GM23338 (cell line): ENCODE results near the gene RIMS4. TPM values are rescaled to one million over a fixed set of nuclear protein-coding genes. Genes with fewer than 3 reads are reported as not detected.

Source experiments
- ATAC-seq: fragments of 200-7000 bp; cut with Tn5 transposase; 3 replicates; pipeline ENCODE4 v1.9.1; 2020
- DNase-seq: peaks from one replicate; pipeline ENCODE4 v3.0.0-alpha.2; 2015; ENCODE audit warnings: low spot score
- H2AFZ ChIP-seq: fragments of 200-600 bp; sonication (generic); 2 replicates; pipeline ENCODE4 v1.8.0; 2016; ENCODE audit warnings: antibody characterized with exemption, mild to moderate bottlenecking, moderate library complexity
- H3F3A ChIP-seq: fragments of 200-600 bp; sonication (generic); replicated peaks from 2 replicates; pipeline ENCODE4 v1.8.0; 2017; ENCODE audit warnings: antibody characterized with exemption, mixed run types, low read depth
- H3K27ac ChIP-seq: fragments of 200-600 bp; sonication (generic); 2 replicates; pipeline ENCODE4 v1.6.1; 2016; ENCODE audit warnings: low read depth
- H3K27me3 ChIP-seq: fragments of 200-600 bp; sonication (generic); 2 replicates; pipeline ENCODE4 v1.8.0; 2016; ENCODE audit warnings: mild to moderate bottlenecking, mixed run types, moderate library complexity; ENCODE audit not compliant: insufficient read depth
- H3K36me3 ChIP-seq: fragments of 200-600 bp; sonication (generic); 2 replicates; pipeline ENCODE4 v1.8.0; 2016; ENCODE audit warnings: mild to moderate bottlenecking; ENCODE audit not compliant: insufficient read depth
- H3K4me1 ChIP-seq: fragments of 200-600 bp; sonication (generic); 2 replicates; pipeline ENCODE4 v1.8.0; 2016; ENCODE audit warnings: mild to moderate bottlenecking, moderate library complexity; ENCODE audit not compliant: insufficient read depth
- H3K4me2 ChIP-seq: fragments of 200-600 bp; sonication (generic); 2 replicates; pipeline ENCODE4 v1.7.1; 2017; ENCODE audit warnings: mixed run types
- H3K4me3 ChIP-seq: fragments of 200-600 bp; sonication (generic); 2 replicates; pipeline ENCODE4 v1.6.1; 2016; ENCODE audit warnings: mixed run types
- H3K79me2 ChIP-seq: fragments of 200-600 bp; sonication (generic); replicated peaks from 2 replicates; pipeline ENCODE4 v1.8.0; 2017; ENCODE audit warnings: mild to moderate bottlenecking; ENCODE audit not compliant: insufficient read depth
- H3K9me2 ChIP-seq: fragments of 200-600 bp; sonication (generic); 2 replicates; pipeline ENCODE4 v1.8.0; 2017; ENCODE audit not compliant: insufficient read depth
- H4K20me1 ChIP-seq: fragments of 200-600 bp; sonication (generic); replicated peaks from 2 replicates; pipeline ENCODE4 v1.8.0; 2017; ENCODE audit warnings: mild to moderate bottlenecking; ENCODE audit not compliant: insufficient read depth
- H3K27ac Mint-ChIP-seq: 2 replicates; pipeline ENCODE4 v1.8.0; 2020; ENCODE audit warnings: inconsistent platforms, mild to moderate bottlenecking, moderate library complexity, mixed read lengths
- H3K27me3 Mint-ChIP-seq: 3 replicates; pipeline ENCODE4 v1.8.0; 2022; ENCODE audit warnings: low read depth, mild to moderate bottlenecking, moderate library complexity, mixed read lengths, inconsistent platforms; ENCODE audit not compliant: insufficient read depth, poor library complexity
- H3K36me3 Mint-ChIP-seq: 3 replicates; pipeline ENCODE4 v1.8.0; 2021; ENCODE audit warnings: low read depth, mild to moderate bottlenecking, inconsistent platforms, moderate library complexity, mixed read lengths
- H3K4me1 Mint-ChIP-seq: 3 replicates; pipeline ENCODE4 v1.8.0; 2020; ENCODE audit warnings: mild to moderate bottlenecking, inconsistent platforms, mixed read lengths
- H3K4me3 Mint-ChIP-seq: 3 replicates; pipeline ENCODE4 v1.8.0; 2021; ENCODE audit warnings: moderate library complexity, mild to moderate bottlenecking, inconsistent platforms, mixed read lengths
- H3K9me3 Mint-ChIP-seq: 3 replicates; pipeline ENCODE4 v1.8.0; 2020; ENCODE audit warnings: moderate library complexity, mild to moderate bottlenecking, inconsistent platforms, mixed read lengths
- CREB1 ChIP-seq: fragments of 250-450 bp; sonication (Bioruptor Pico); IDR thresholded peaks from 2 replicates; pipeline ENCODE4 v1.5.0; 2020; ENCODE audit warnings: low read depth, mild to moderate bottlenecking, moderate library complexity
- EZH2 ChIP-seq: fragments of 200-600 bp; sonication (generic); IDR thresholded peaks from one replicate; pipeline ENCODE4 v1.8.0; 2017; ENCODE audit warnings: antibody characterized with exemption, mild to moderate bottlenecking, low read depth; ENCODE audit not compliant: unreplicated experiment
- EZH2phosphoT487 ChIP-seq: fragments of 200-600 bp; sonication (generic); IDR thresholded peaks from one replicate; pipeline ENCODE4 v1.8.1; 2018; ENCODE audit warnings: antibody characterized with exemption; ENCODE audit not compliant: unreplicated experiment
- JUNB ChIP-seq: IDR thresholded peaks from one replicate; pipeline ENCODE4 v1.6.1; 2016; ENCODE audit warnings: antibody characterized with exemption; ENCODE audit not compliant: unreplicated experiment
- NANOG ChIP-seq: IDR thresholded peaks from 2 replicates; pipeline ENCODE4 v1.6.1; 2016; ENCODE audit warnings: antibody characterized with exemption, borderline replicate concordance
- POLR2AphosphoS5 ChIP-seq: IDR thresholded peaks from 2 replicates; pipeline ENCODE4 v1.6.1; 2016; ENCODE audit warnings: antibody characterized with exemption, low read depth
- STAT1 ChIP-seq: IDR thresholded peaks from one replicate; pipeline ENCODE4 v1.6.1; 2016; ENCODE audit warnings: antibody characterized with exemption; ENCODE audit not compliant: unreplicated experiment
- ZNF114 ChIP-seq: fragments of 250-450 bp; sonication (Bioruptor Pico); IDR thresholded peaks from 2 replicates; pipeline ENCODE4 v1.5.0; 2020; ENCODE audit warnings: mild to moderate bottlenecking, moderate library complexity
- ZNF331 ChIP-seq: fragments of 250-450 bp; sonication (Bioruptor Pico); IDR thresholded peaks from 2 replicates; pipeline ENCODE4 v1.5.0; 2020; ENCODE audit warnings: low read depth, mild to moderate bottlenecking, moderate library complexity
- polyA plus RNA-seq: library from polyadenylated mRNA; unstranded; fragments of >200 nt; fragmentation: Nextera tagmentation; extraction: Ambion mirVana; gene quantifications from 2 replicates; pipeline ENCODE4 v1.2.1, GENCODE V29; 2016
- total RNA-seq: library from RNA; depleted of rRNA; stranded (reverse); fragments of >200 nt; shearing (Covaris generic); gene quantifications from 2 replicates; pipeline ENCODE4 v1.2.3, GENCODE V29; 2014
- TF ChIP-seq, protein P1 (sequence below): IDR thresholded peaks from 2 replicates; pipeline ENCODE4 v1.6.1; 2016; ENCODE audit warnings: antibody characterized with exemption
- TF ChIP-seq, protein P2 (sequence below), 2 experiments: fragments of 200-600 bp in 1 of 2; sonication (generic) in 1 of 2; conservative IDR thresholded peaks; 2 replicates each; pipeline versions ENCODE4 v1.5.1 to v1.6.1; 2016 to 2017; ENCODE audit warnings: antibody characterized with exemption in 2 of 2, low read depth in 2 of 2, mild to moderate bottlenecking in 2 of 2, moderate library complexity in 1 of 2
- TF ChIP-seq, protein P3 (sequence below): fragments of 250-450 bp; sonication (Bioruptor Pico); IDR thresholded peaks from 2 replicates; pipeline ENCODE4 v1.5.0; 2020; ENCODE audit warnings: mild to moderate bottlenecking, moderate library complexity

The RIMS4 gene
- total and polyA plus RNA-seq, 2 experiments from 2014 or later, result 3.5 to 39.7 TPM

DNA sequence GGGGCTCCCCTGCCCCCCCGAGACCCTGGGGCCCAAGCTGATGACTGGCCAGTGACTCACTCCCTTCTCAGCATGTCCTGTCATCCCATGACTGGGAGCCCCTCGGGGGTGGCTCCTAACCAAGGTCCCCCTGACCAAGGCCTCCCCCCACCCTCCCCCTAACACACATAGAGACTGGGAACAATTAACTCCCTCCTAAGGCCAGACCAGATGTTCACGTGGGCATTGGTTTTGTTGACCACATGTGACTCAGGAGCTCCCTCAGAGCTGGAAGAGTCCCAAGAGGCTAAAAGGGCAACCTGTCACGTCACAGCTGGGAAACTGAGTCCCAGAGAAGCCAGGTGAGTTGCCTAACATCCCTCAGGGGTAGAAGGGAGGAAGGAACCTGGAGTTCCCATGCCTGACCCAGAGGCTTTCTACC is 105.8 kb downstream of the RIMS4 start:
- no peaks in the 10 kb centered on the region for H3K9me3 Mint-ChIP-seq
- peaks cover 22% of the 10 kb centered on the region for H3K4me1 Mint-ChIP-seq
- ATAC-seq (no peak), DNase-seq (no peak)
- no peak overlapping the region for H3K4me3 ChIP-seq
- H3K4me2 ChIP-seq, result no peak overlapping the region
- H3F3A ChIP-seq, result no peaks in the 10 kb centered on the region
- no peak overlapping the region for H2AFZ ChIP-seq
- H3K36me3 ChIP-seq, result no peaks in the 10 kb centered on the region
- H3K4me1 ChIP-seq, result peaks cover 15% of the 10 kb centered on the region
- peaks cover 2% of the 10 kb centered on the region for H3K27me3 Mint-ChIP-seq
- H3K27ac ChIP-seq, result no peak overlapping the region
- H3K27me3 ChIP-seq, result no peaks in the 10 kb centered on the region
- H3K36me3 Mint-ChIP-seq, result no peaks in the 10 kb centered on the region
- no peak overlapping the region for H3K27ac Mint-ChIP-seq
- H3K4me3 Mint-ChIP-seq, result no peak overlapping the region
- H3K79me2 ChIP-seq, result no peaks in the 10 kb centered on the region
- TF ChIP-seq CREB1 (CRISPR knock-in tag) (no peak), JUNB (no peak), NANOG (no peak)
- TF ChIP-seq, protein P1, sequence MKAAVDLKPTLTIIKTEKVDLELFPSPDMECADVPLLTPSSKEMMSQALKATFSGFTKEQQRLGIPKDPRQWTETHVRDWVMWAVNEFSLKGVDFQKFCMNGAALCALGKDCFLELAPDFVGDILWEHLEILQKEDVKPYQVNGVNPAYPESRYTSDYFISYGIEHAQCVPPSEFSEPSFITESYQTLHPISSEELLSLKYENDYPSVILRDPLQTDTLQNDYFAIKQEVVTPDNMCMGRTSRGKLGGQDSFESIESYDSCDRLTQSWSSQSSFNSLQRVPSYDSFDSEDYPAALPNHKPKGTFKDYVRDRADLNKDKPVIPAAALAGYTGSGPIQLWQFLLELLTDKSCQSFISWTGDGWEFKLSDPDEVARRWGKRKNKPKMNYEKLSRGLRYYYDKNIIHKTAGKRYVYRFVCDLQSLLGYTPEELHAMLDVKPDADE, result no peak
- H3K9me2 ChIP-seq, result no peaks in the 10 kb centered on the region
- H4K20me1 ChIP-seq, result no peaks in the 10 kb centered on the region

DNA sequence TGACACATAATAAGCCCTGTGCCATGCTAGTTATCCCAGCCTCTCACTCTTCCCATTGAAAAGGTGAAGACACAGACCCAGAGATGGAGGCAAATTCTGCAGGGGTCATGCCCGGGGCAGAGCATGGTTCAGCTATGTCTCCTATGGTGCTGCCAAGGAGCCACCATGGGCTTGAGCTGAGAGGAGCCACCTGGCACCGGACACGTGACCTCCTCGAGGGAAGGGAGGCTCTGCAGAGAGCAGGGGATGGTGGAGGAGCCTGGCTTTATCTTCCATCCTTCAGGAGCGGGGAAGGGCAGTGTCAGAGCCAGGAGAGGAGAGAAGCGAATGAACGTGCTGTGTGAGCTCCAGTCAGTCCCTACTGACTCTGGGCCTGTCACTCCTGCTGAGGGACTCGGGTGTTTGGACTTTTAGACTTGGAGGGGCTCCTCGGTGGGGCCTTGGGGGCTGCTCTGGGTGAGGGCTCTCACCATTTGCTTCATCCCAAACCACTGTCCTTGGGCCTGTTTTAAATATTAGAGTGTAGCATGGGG is 106.3 kb downstream of the RIMS4 start:
- Histone ChIP-seq H3K27me3 (no peaks in the 10 kb centered on the region), H3K4me1 (peaks cover 15% of the 10 kb centered on the region), H3K27ac (no peak overlapping the region), H3F3A (no peaks in the 10 kb centered on the region), H3K36me3 (no peaks in the 10 kb centered on the region), H3K4me2 (no peak overlapping the region), H2AFZ (no peak overlapping the region), H3K9me2 (no peaks in the 10 kb centered on the region), H4K20me1 (no peaks in the 10 kb centered on the region), H3K4me3 (no peak overlapping the region), H3K79me2 (no peaks in the 10 kb centered on the region)
- H3K4me3 Mint-ChIP-seq, result no peak overlapping the region
- peaks cover 2% of the 10 kb centered on the region for H3K27me3 Mint-ChIP-seq
- no peaks in the 10 kb centered on the region for H3K36me3 Mint-ChIP-seq
- H3K4me1 Mint-ChIP-seq, result peaks cover 22% of the 10 kb centered on the region
- ATAC-seq (no peak), DNase-seq (no peak)
- H3K27ac Mint-ChIP-seq, result no peak overlapping the region
- H3K9me3 Mint-ChIP-seq, result no peaks in the 10 kb centered on the region
- TF ChIP-seq, protein P2, sequence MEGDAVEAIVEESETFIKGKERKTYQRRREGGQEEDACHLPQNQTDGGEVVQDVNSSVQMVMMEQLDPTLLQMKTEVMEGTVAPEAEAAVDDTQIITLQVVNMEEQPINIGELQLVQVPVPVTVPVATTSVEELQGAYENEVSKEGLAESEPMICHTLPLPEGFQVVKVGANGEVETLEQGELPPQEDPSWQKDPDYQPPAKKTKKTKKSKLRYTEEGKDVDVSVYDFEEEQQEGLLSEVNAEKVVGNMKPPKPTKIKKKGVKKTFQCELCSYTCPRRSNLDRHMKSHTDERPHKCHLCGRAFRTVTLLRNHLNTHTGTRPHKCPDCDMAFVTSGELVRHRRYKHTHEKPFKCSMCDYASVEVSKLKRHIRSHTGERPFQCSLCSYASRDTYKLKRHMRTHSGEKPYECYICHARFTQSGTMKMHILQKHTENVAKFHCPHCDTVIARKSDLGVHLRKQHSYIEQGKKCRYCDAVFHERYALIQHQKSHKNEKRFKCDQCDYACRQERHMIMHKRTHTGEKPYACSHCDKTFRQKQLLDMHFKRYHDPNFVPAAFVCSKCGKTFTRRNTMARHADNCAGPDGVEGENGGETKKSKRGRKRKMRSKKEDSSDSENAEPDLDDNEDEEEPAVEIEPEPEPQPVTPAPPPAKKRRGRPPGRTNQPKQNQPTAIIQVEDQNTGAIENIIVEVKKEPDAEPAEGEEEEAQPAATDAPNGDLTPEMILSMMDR (conservative IDR thresholded peaks at IDR 0.05; ENCODE audit: low read depth in 2 of 2), result no peak
- TF ChIP-seq CREB1 (CRISPR knock-in tag) (no peak), EZH2phosphoT487 (no peak), ZNF114 (CRISPR knock-in tag) (no peak), STAT1 (no peak), JUNB (no peak), EZH2 (no peak), ZNF331 (CRISPR knock-in tag) (no peak), POLR2AphosphoS5 (no peak)
- TF ChIP-seq, protein P3, sequence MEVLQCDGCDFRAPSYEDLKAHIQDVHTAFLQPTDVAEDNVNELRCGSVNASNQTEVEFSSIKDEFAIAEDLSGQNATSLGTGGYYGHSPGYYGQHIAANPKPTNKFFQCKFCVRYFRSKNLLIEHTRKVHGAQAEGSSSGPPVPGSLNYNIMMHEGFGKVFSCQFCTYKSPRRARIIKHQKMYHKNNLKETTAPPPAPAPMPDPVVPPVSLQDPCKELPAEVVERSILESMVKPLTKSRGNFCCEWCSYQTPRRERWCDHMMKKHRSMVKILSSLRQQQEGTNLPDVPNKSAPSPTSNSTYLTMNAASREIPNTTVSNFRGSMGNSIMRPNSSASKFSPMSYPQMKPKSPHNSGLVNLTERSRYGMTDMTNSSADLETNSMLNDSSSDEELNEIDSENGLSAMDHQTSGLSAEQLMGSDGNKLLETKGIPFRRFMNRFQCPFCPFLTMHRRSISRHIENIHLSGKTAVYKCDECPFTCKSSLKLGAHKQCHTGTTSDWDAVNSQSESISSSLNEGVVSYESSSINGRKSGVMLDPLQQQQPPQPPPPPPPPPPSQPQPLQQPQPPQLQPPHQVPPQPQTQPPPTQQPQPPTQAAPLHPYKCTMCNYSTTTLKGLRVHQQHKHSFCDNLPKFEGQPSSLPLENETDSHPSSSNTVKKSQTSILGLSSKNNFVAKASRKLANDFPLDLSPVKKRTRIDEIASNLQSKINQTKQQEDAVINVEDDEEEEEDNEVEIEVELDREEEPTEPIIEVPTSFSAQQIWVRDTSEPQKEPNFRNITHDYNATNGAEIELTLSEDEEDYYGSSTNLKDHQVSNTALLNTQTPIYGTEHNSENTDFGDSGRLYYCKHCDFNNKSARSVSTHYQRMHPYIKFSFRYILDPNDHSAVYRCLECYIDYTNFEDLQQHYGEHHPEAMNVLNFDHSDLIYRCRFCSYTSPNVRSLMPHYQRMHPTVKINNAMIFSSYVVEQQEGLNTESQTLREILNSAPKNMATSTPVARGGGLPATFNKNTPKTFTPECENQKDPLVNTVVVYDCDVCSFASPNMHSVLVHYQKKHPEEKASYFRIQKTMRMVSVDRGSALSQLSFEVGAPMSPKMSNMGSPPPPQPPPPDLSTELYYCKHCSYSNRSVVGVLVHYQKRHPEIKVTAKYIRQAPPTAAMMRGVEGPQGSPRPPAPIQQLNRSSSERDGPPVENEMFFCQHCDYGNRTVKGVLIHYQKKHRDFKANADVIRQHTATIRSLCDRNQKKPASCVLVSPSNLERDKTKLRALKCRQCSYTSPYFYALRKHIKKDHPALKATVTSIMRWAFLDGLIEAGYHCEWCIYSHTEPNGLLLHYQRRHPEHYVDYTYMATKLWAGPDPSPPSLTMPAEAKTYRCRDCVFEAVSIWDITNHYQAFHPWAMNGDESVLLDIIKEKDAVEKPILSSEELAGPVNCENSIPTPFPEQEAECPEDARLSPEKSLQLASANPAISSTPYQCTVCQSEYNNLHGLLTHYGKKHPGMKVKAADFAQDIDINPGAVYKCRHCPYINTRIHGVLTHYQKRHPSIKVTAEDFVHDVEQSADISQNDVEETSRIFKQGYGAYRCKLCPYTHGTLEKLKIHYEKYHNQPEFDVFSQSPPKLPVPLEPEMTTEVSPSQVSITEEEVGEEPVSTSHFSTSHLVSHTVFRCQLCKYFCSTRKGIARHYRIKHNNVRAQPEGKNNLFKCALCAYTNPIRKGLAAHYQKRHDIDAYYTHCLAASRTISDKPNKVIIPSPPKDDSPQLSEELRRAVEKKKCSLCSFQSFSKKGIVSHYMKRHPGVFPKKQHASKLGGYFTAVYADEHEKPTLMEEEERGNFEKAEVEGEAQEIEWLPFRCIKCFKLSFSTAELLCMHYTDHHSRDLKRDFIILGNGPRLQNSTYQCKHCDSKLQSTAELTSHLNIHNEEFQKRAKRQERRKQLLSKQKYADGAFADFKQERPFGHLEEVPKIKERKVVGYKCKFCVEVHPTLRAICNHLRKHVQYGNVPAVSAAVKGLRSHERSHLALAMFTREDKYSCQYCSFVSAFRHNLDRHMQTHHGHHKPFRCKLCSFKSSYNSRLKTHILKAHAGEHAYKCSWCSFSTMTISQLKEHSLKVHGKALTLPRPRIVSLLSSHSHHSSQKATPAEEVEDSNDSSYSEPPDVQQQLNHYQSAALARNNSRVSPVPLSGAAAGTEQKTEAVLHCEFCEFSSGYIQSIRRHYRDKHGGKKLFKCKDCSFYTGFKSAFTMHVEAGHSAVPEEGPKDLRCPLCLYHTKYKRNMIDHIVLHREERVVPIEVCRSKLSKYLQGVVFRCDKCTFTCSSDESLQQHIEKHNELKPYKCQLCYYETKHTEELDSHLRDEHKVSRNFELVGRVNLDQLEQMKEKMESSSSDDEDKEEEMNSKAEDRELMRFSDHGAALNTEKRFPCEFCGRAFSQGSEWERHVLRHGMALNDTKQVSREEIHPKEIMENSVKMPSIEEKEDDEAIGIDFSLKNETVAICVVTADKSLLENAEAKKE, result no peak
